HFFc6 (cell line): ENCODE data around the gene KCNAB1. TPM values are rescaled to one million over a fixed set of nuclear protein-coding genes. Genes with fewer than 3 reads are reported as not detected.

ENCODE experiments used
- DNase-seq: peaks from one replicate; pipeline ENCODE4 v3.0.0-alpha.2; 2018
- H3K27ac Mint-ChIP-seq: 2 replicates; pipeline ENCODE4 v1.8.0; 2020; ENCODE audit warnings: mild to moderate bottlenecking, mixed read lengths
- H3K27me3 Mint-ChIP-seq: 2 replicates; pipeline ENCODE4 v1.8.0; 2021; ENCODE audit warnings: mild to moderate bottlenecking, moderate library complexity, mixed read lengths; ENCODE audit not compliant: insufficient read depth
- H3K36me3 Mint-ChIP-seq: 2 replicates; pipeline ENCODE4 v1.8.0; 2021; ENCODE audit warnings: low read depth, mixed read lengths
- H3K4me1 Mint-ChIP-seq: 2 replicates; pipeline ENCODE4 v1.8.0; 2020; ENCODE audit warnings: low read depth, mixed read lengths
- H3K4me3 Mint-ChIP-seq: 2 replicates; pipeline ENCODE4 v1.8.0; 2020; ENCODE audit warnings: mild to moderate bottlenecking, moderate library complexity, mixed read lengths
- H3K9me3 Mint-ChIP-seq: 2 replicates; pipeline ENCODE4 v1.8.0; 2020; ENCODE audit warnings: mild to moderate bottlenecking, mixed read lengths
- total RNA-seq, 6 experiments: library from RNA; stranded (reverse); fragmentation: NEBNext Ultra II Directional; extraction: Animal tissue kit (Norgen Biotek cat#: 25700); gene quantifications; 2 replicates in 1 of 6; 3 replicates in 5 of 6; pipeline ENCODE4 v1.2.3, GENCODE V29; 2021
- TF ChIP-seq, protein P1 (sequence below): fragments of 200-600 bp; sonication (generic); IDR thresholded peaks from 2 replicates; pipeline ENCODE4 v1.5.0; 2021; ENCODE audit warnings: antibody characterized with exemption, mild to moderate bottlenecking

KCNAB1 gene
- total RNA-seq, 6 experiments from 2014 or later: not detected

GRCh38 chr3:156163848-156164247 lies 43.5 kb downstream of the KCNAB1 start:
- no peaks in the 10 kb centered on the region for H3K36me3 Mint-ChIP-seq
- H3K9me3 Mint-ChIP-seq: no peaks in the 10 kb centered on the region
- no peak overlapping the region for H3K4me3 Mint-ChIP-seq
- DNase-seq: no peak
- H3K27ac Mint-ChIP-seq: no peak overlapping the region
- TF ChIP-seq, protein P1, sequence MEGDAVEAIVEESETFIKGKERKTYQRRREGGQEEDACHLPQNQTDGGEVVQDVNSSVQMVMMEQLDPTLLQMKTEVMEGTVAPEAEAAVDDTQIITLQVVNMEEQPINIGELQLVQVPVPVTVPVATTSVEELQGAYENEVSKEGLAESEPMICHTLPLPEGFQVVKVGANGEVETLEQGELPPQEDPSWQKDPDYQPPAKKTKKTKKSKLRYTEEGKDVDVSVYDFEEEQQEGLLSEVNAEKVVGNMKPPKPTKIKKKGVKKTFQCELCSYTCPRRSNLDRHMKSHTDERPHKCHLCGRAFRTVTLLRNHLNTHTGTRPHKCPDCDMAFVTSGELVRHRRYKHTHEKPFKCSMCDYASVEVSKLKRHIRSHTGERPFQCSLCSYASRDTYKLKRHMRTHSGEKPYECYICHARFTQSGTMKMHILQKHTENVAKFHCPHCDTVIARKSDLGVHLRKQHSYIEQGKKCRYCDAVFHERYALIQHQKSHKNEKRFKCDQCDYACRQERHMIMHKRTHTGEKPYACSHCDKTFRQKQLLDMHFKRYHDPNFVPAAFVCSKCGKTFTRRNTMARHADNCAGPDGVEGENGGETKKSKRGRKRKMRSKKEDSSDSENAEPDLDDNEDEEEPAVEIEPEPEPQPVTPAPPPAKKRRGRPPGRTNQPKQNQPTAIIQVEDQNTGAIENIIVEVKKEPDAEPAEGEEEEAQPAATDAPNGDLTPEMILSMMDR: no peak
- peaks cover 3% of the 10 kb centered on the region; the same call in 1 of the 2 replicates for H3K27me3 Mint-ChIP-seq
- H3K4me1 Mint-ChIP-seq: no peaks in the 10 kb centered on the region

DNA sequence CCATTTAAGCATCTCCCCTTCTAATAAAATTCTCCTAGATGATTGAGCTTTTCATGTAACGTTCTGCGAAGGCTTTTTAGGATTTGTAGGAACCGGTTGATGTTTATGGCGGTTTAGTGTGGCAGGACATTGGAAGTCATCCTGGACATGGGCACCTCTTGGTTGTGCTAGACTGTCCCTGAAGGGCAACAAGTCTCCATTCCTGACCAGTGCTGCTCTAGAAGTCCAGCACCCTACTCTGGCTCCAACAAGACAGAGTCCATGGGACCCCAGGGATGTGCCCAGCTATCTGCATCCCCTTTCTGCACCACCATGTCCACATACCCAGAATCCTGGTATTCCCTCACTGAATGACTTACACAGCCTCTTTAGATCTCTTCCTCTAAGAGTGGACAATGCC lies 46.4 kb downstream of the KCNAB1 start:
- Mint-ChIP-seq H3K27ac (no peak overlapping the region), H3K4me3 (no peak overlapping the region), H3K27me3 (peaks cover 7% of the 10 kb centered on the region), H3K4me1 (no peaks in the 10 kb centered on the region), H3K9me3 (0 out of 2 replicates have a peak, but pooled peaks cover 3% of the 10 kb centered on the region), H3K36me3 (no peaks in the 10 kb centered on the region)
- TF ChIP-seq, protein P1: no peak
- DNase-seq: no peak

DNA sequence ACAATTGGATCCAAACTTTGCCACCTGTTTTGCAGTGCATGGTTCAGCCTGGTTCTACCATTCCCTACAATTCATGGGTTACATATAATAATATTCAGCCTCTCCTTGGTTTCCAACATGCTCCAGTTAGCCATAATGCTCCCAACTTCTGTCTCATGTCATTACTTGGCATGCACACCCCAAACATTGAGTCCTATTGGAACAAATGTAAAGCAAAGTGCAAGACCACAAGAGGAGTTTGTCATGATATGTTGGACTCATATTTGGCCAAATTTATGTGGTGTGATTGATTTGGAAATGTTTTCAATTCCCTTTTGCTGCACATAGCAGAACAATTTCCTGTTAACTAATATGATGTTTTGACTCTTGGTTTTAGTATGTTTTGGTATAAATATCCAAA lies 50.2 kb downstream of the KCNAB1 start:
- Mint-ChIP-seq H3K27me3 (peaks cover 10% of the 10 kb centered on the region), H3K36me3 (no peaks in the 10 kb centered on the region), H3K4me1 (no peaks in the 10 kb centered on the region), H3K9me3 (0 out of 2 replicates have a peak, but pooled peaks cover 3% of the 10 kb centered on the region), H3K4me3 (no peak overlapping the region), H3K27ac (no peak overlapping the region)
- TF ChIP-seq, protein P1: no peak
- DNase-seq: no peak

GRCh38 chr3:156171281-156172267 lies 51.2 kb downstream of the KCNAB1 start:
- H3K36me3 Mint-ChIP-seq: no peaks in the 10 kb centered on the region
- H3K9me3 Mint-ChIP-seq: 0 out of 2 replicates have a peak, but pooled peaks cover 3% of the 10 kb centered on the region
- H3K4me1 Mint-ChIP-seq: no peaks in the 10 kb centered on the region
- TF ChIP-seq, protein P1: no peak
- no peak overlapping the region for H3K4me3 Mint-ChIP-seq
- H3K27me3 Mint-ChIP-seq: peaks cover 12% of the 10 kb centered on the region
- H3K27ac Mint-ChIP-seq: no peak overlapping the region
- DNase-seq: no peak

GRCh38 chr3:156172536-156172935 lies 52.2 kb downstream of the KCNAB1 start:
- H3K36me3 Mint-ChIP-seq: no peaks in the 10 kb centered on the region
- H3K27me3 Mint-ChIP-seq: peaks cover 12% of the 10 kb centered on the region
- no peaks in the 10 kb centered on the region for H3K4me1 Mint-ChIP-seq
- 0 out of 2 replicates have a peak, but pooled peaks cover 3% of the 10 kb centered on the region for H3K9me3 Mint-ChIP-seq
- DNase-seq: no peak
- no peak overlapping the region for H3K4me3 Mint-ChIP-seq
- no peak overlapping the region for H3K27ac Mint-ChIP-seq
- TF ChIP-seq, protein P1: no peak
